ENCODE data around the gene IQCN. TPM values are rescaled to one million over a fixed set of nuclear protein-coding genes. Genes with fewer than 3 reads are reported as not detected.

The IQCN gene
- polyA plus RNA-seq, 5 donors, result 3.7 to 9.3 (median 6.7) TPM

- no peak for DNase-seq
Measured at GRCh38 chr19:18270326-18270725, 3.9 kb downstream of the IQCN start.

- DNase-seq, result no peak
Measured at GRCh38 chr19:18269070-18269723, 5.1 kb downstream of the IQCN start.

DNA sequence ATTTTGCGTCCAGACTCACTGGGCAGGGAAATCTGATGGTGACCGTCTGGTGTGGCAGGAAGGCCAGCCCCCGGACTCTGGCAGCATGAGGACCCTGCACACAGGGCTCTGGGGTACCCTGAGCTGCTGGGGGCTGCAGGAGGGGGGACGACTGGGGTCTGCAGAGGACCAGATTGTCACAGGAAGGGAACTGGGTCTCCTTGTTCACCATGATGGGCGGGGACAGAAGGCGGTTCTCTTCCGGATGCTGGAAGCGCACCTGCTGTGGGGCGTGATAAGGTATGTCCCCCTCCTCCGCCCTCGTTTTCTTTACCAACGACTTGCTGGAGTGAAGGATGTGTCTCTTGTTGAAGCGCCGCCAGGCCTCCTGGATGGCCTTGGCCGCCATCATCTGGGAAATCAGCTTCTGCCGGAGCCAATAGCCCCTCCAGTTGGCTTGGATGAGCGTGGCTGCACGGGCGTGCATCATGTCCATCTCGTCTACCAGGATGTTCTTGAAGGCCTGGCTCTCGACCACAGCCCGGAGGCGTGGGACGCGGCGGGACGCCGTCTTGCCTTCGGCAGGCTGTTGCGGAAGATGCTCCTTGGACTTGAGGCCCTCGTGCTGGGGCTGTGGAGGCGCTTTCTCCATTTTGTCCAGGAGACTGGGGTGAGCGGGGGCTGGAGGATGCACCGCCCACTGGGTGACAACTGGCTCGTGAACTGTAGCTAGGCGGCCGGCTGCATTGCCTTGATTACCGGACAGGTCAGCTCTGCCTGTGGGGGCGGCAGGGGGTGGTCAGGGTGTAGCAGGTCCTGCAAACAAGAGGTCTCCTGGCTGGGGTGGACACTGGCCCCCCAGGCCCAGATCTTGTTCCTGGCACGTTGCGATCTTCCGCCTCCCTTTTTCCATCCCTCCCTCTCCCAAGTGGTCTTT, 7.2 kb downstream of the IQCN start:
- DNase-seq, result no peak

- DNase-seq, result no peak
Measured at GRCh38 chr19:18265582-18265981, 8.7 kb downstream of the IQCN start.

- DNase-seq, result no peak
Measured at GRCh38 chr19:18264971-18265540, 9.2 kb downstream of the IQCN start.

DNA sequence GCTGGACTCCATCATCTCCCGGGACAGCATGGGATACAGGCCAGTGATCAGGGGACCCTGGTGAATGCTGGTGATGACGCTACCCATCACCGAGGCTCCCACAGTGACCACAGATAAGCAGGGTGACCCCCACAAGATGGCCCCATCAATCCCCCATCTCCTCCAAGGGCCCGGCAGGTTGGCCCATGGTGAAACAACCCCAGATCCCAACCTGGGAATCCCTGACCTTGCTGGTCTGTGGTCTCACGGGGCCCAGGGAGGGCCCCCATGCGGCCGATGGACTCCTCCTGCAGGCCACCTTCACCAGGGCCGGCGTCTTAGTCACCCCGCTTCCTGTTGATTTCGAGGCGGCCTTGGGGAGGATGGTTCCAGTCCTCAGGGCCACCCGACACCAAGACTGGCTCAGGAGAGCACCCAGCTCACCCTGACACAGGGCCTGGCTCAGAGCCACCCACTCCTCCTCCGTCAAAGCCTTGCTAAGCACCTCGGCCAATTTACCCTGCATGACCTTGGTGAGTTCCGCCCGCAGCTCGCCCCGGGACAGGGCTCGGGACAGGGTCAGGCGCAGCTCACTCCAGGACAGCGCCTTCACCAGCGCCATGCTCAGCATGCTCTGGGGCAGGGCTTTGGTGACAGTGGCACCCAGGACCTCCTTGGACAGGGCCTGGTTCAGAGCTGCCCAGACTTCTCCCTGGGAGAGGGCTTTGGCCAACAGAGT, 10.0 kb downstream of the IQCN start:
- DNase-seq, result no peak

GRCh38 chr19:18263324-18264136, 10.7 kb downstream of the IQCN start:
- DNase-seq, result no peak

DNA sequence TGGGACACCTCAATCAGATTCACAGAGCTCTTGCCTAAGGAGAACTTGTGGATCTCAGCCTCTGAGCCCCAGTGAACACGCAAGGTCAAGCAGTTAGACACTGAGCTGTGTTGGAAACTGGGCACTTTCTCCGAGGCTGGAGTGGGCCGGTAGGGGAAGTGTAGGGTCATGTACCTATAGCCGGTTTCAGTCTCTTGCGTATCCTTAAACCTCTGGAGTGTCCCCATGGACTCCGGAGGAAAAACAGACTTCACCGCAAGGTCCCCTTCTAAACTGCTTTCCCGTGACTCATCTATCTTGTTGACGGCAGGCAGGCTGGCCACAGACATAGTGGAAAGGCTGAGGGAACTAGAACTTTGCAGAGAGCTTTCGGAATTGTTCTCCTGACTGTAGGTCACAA, 11.3 kb downstream of the IQCN start:
- no peak for DNase-seq

DNA sequence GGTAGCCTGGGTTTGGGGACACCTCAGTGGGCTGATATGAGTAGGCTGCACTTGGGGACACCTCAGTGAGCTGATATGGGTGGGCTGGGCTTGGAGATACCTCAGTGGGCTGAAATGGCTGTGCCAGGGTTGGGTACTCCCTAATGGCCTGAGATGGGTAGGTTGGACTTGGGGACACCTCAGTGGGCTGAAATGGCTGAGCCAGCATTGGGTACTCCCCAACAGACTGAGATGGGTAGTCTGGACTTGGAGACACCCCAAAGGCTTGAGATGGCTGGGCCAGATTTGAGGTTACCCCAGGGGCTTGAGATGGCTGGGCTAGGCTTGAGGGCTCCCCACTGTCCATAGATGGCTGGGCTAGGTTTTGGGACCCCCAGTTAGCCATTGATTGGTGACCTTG, 12.1 kb downstream of the IQCN start:
- DNase-seq, result no peak

- no peak for DNase-seq
Measured at GRCh38 chr19:18261474-18261873, 12.8 kb downstream of the IQCN start.

- no peak for DNase-seq
Measured at GRCh38 chr19:18259893-18260292, 14.4 kb downstream of the IQCN start.

DNA sequence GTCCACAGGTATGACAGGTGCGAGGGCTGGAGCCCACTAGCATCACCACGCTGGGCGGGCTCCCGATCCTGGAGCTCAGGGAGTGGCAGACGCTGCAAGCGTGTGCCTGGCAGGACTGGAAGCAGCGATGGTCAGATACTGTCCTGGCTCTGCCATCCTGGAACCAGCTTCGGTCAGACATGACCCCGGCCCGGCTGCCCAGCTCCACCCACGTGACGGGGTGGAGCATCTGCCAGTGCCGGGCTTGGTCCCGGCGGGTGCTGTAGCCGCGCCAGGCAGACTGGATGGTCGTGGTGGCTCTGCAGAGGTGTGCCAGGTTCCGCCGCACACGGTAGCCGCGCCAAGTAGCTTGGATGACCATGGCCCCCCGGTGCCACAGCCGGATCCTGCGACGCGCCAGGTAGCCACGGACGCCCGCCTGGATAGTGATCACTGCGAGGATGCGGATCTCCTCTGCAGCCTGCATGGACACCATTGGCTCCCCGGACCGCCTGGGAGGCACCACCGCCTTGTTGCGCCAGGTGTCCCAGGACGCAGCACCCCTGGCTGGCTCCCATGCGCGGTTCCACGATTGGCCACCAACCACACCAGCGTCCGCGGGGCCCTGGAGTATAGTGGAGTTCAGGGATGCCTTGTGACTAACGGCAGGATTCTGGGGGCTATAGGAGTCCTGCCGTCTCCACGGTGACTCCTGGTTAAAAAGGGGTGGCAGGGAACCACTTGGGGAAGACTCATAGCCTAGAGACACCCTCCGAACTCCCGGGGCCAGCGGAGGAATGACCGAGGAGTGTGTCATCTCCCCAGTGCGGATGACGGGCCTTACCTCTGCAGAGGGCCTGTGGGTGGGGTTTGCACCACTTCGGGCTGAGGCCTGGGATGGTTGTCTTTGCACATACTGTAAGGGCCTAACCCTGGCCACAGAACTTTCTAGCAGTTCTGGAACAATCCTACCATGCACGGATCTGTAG, 16.5 kb downstream of the IQCN start:
- no peak for DNase-seq

DNA sequence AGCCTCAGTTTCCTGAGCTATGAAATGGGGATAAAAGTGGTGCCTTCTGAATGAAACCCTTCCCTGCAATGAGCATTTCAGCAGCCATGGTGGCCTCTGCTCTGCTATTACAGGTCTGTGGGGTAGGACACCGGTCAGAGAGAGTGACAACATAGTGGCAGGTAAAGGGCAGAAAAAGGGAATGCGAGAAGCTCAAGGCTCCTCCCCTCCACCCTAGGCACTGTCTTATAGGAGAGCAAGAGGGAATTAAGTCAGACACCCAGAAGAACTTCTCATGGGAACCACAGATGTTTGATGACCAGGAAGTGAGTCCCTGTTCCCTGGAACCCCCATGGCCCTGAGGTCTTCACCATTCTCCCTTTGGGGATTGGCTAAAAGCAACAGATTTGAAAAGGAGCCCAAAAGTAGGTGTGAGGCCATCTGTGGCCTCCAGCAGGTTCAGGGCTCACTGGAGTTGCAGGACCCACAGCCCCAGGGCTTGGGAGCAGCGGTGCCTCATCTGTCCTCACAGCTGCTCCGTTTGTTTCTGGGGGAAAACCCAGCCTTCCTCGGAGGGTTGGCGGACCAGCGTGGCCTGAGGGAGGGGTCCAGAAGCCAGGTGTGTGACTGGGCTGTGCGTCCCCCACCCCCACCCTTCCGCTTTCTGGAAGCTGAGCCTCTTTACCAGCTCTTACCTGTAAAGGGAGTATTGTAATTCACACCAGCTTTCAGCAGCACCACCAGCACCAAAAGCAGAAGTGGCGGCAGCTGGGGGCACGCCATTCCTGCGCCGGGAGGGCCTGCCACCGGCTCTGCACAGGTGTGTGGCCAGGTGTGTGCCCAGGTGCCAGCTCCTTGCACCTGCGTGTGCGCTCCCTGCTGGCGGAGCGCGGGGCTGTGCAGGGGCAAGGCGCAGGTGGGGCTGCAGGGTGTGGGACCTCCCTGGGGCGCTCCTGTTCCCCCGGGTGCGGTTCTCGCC, 19.4 kb downstream of the IQCN start:
- DNase-seq, result no peak

GRCh38 chr19:18253716-18254115, 20.5 kb downstream of the IQCN start:
- DNase-seq, result no peak

DNA sequence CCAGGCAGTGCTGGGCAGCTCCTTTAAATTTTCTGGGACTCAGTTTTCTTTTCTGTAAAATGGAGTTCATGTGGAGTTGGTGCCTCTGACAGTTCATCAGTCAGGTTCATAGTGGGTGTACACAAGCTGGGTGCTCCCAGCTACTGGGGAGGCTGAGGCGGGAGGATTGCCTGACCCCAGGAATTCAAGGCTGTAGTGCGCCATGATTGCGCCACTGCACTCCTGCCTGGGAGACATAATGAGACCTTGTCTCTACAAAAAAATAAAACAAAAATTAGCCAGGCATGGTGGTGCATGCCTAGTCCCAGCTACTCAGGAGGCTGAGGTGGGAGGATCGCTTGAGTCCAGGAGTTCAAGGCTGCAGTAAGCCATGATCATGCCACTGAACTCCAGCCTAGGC, 21.1 kb downstream of the IQCN start:
- DNase-seq, result no peak

DNA sequence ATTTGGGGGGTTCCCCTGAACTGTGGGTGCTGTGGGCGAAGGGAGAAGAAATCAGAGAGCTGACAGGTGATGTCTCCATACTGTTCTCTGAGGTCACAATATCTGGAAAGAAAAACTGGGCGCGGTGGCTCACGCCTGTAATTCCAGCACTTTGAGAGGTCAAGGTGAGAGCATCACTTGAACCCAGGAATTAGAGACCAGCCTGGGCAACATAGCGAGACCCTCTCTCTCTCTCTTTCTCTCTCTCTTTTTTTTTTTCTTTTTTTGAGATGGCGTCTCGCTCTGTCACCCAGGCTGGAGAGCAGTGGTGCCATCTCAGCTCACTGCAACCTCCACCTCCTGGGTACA, 21.9 kb downstream of the IQCN start:
- DNase-seq, result no peak

GRCh38 chr19:18251587-18252369, 22.5 kb downstream of the IQCN start:
- DNase-seq, result peak; percentile 44 to 72

DNA sequence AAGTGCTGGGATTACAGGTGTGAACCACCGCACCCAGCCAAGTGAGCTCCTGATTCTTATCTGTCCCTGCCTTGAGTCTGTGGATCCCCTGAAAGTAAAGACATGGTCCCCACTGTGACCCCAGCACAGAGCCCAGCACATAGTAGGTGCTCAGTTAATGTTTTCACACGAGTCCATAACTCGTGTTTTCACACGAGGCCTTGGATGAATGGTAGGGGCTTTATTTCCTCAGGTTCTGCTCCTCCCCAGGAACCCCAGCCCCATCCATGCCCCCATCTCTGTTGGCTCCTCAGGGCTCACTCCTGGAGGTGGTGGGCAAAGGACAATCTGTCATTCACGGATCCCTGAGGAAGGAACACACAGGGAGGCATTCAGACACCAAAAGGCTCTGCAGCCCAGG, 24.4 kb downstream of the IQCN start:
- DNase-seq, result no peak
